PC-3 (cell line): Measurements from ENCODE around the gene S100A8.

ENCODE experiments used
- CTCF ChIP-seq: fragments of 300-600 bp; sonication (generic); conservative IDR thresholded peaks from 2 replicates; pipeline ENCODE4 v1.5.1; 2017; ENCODE audit warnings: antibody characterized with exemption, low read depth, mild to moderate bottlenecking, low read length
- EZH2 ChIP-seq: fragments of 300-600 bp; sonication (generic); IDR thresholded peaks from one replicate; pipeline ENCODE4 v1.6.1; 2017; ENCODE audit warnings: antibody characterized with exemption, mild to moderate bottlenecking, low read length; ENCODE audit not compliant: unreplicated experiment
- EZH2phosphoT487 ChIP-seq: fragments of 300-600 bp; sonication (generic); IDR thresholded peaks from 2 replicates; pipeline ENCODE4 v1.6.1; 2018; ENCODE audit warnings: mild to moderate bottlenecking, antibody characterized with exemption, low read length, borderline replicate concordance

DNA sequence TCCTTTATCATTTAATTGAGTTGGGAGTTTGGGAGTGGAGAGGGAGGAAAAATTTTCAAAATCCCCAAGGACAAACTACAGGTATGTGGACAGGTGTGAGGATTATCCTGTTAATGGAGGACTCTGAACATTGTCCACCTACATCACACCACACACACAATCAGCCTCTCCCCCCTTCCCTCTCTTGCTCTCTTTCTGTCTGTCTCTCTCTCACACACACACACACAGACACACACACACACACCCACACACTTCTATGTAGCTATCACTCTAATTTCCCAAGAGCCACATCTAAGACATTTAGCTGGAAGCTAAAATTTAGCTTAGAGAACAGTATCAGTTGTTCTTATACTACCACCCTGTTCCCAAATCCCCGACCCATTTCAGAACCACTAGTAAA, 1.5 kb downstream of the S100A8 start:
- TF ChIP-seq CTCF: no peak
- TF ChIP-seq EZH2: no peak
- TF ChIP-seq EZH2phosphoT487: no peak
